ENCODE results near the gene SERGEF. TPM values are rescaled to one million over a fixed set of nuclear protein-coding genes. Genes with fewer than 3 reads are reported as not detected.

SERGEF gene
- total RNA-seq, 6 experiments from 2014 or later = 13.5 to 19.3 (median 17.7) TPM

- no peaks in the 10 kb centered on the region for H3K4me1 Mint-ChIP-seq (ENCODE audit: low read depth)
- H3K27ac Mint-ChIP-seq = no peak overlapping the region
- no peaks in the 10 kb centered on the region for H3K36me3 Mint-ChIP-seq (ENCODE audit: low read depth)
- TF ChIP-seq CTCF (IDR thresholded peaks at IDR 0.05) = no peak
- H3K4me3 Mint-ChIP-seq = no peak overlapping the region
- no peak for DNase-seq
- H3K27me3 Mint-ChIP-seq (ENCODE audit: insufficient read depth) = no peaks in the 10 kb centered on the region; the same call in 1 of the 2 replicates
- no peaks in the 10 kb centered on the region for H3K9me3 Mint-ChIP-seq
Measured at GRCh38 chr11:17951685-17952388, 61.0 kb downstream of the SERGEF start.

- TF ChIP-seq CTCF (IDR thresholded peaks at IDR 0.05) = no peak
- no peak for DNase-seq
- Mint-ChIP-seq H3K4me1 (ENCODE audit: low read depth) (no peaks in the 10 kb centered on the region), H3K9me3 (no peaks in the 10 kb centered on the region), H3K27me3 (ENCODE audit: insufficient read depth) (no peaks in the 10 kb centered on the region; the same call in 1 of the 2 replicates), H3K36me3 (ENCODE audit: low read depth) (no peaks in the 10 kb centered on the region), H3K4me3 (no peak overlapping the region), H3K27ac (no peak overlapping the region)
Measured at GRCh38 chr11:17950644-17951043, 62.2 kb downstream of the SERGEF start.

- H3K9me3 Mint-ChIP-seq = peaks cover 9% of the 10 kb centered on the region
- DNase-seq = no peak
- H3K36me3 Mint-ChIP-seq (ENCODE audit: low read depth) = peaks cover 13% of the 10 kb centered on the region
- TF ChIP-seq CTCF (IDR thresholded peaks at IDR 0.05) = no peak
- H3K4me3 Mint-ChIP-seq = no peak overlapping the region
- no peaks in the 10 kb centered on the region; the same call in 1 of the 2 replicates for H3K27me3 Mint-ChIP-seq (ENCODE audit: insufficient read depth)
- H3K4me1 Mint-ChIP-seq (ENCODE audit: low read depth) = no peaks in the 10 kb centered on the region
- no peak overlapping the region for H3K27ac Mint-ChIP-seq
Measured at GRCh38 chr11:17948296-17948695, 64.6 kb downstream of the SERGEF start.

- H3K27ac Mint-ChIP-seq = no peak overlapping the region
- no peak overlapping the region for H3K4me3 Mint-ChIP-seq
- H3K4me1 Mint-ChIP-seq (ENCODE audit: low read depth) = no peaks in the 10 kb centered on the region
- no peak for TF ChIP-seq CTCF (IDR thresholded peaks at IDR 0.05)
- H3K36me3 Mint-ChIP-seq (ENCODE audit: low read depth) = peaks cover 12% of the 10 kb centered on the region
- peaks cover 9% of the 10 kb centered on the region for H3K9me3 Mint-ChIP-seq
- H3K27me3 Mint-ChIP-seq (ENCODE audit: insufficient read depth) = no peaks in the 10 kb centered on the region; the same call in 1 of the 2 replicates
- DNase-seq = no peak
Measured at GRCh38 chr11:17939542-17939941, 73.3 kb downstream of the SERGEF start.

- H3K27me3 Mint-ChIP-seq (ENCODE audit: insufficient read depth) = no peaks in the 10 kb centered on the region; the same call in 1 of the 2 replicates
- H3K36me3 Mint-ChIP-seq (ENCODE audit: low read depth) = peaks cover 8% of the 10 kb centered on the region
- no peak overlapping the region for H3K27ac Mint-ChIP-seq
- no peak for DNase-seq
- H3K4me1 Mint-ChIP-seq (ENCODE audit: low read depth) = no peaks in the 10 kb centered on the region
- no peak overlapping the region for H3K4me3 Mint-ChIP-seq
- peaks cover 5% of the 10 kb centered on the region; the same call in 1 of the 2 replicates for H3K9me3 Mint-ChIP-seq
- TF ChIP-seq CTCF (IDR thresholded peaks at IDR 0.05) = no peak
Measured at GRCh38 chr11:17936790-17937189, 76.1 kb downstream of the SERGEF start.

Data from HFFc6 (cell line).